WTC11 (cell line): ENCODE data around the gene GDAP1L1. TPM values are rescaled to one million over a fixed set of nuclear protein-coding genes. Genes with fewer than 3 reads are reported as not detected.

Source experiments
- ATAC-seq: fragments of 200-7000 bp; cut with Tn5 transposase; 2 replicates; pipeline ENCODE4 v1.10.0; 2021; ENCODE audit warnings: mild to moderate bottlenecking, moderate library complexity
- CTCF ChIA-PET: fragments of 300-600 bp; sonication (Branson Sonifier 250); formaldehyde crosslinking; loops from one replicate; lab custom pipeline; 2021; ENCODE audit warnings: antibody characterized with exemption; lab: Charles Lee
- POLR2A ChIA-PET: fragments of 350-600 bp; sonication (Branson Sonifier 250); formaldehyde crosslinking; loops from one replicate; lab custom pipeline; 2021; ENCODE audit warnings: antibody characterized with exemption; lab: Charles Lee
- DNase-seq: peaks from one replicate; pipeline ENCODE4 v3.0.0; 2021; ENCODE audit warnings: low spot score
- H3K27ac Mint-ChIP-seq: 2 replicates; pipeline ENCODE4 v1.8.0; 2021; ENCODE audit warnings: mixed read lengths
- H3K27me3 Mint-ChIP-seq: 2 replicates; pipeline ENCODE4 v1.8.0; 2021; ENCODE audit warnings: low read depth, mild to moderate bottlenecking, moderate library complexity, mixed read lengths
- H3K36me3 Mint-ChIP-seq: 2 replicates; pipeline ENCODE4 v1.8.0; 2021; ENCODE audit warnings: mixed read lengths
- H3K4me1 Mint-ChIP-seq: 2 replicates; pipeline ENCODE4 v1.8.0; 2022; ENCODE audit warnings: mixed read lengths
- H3K4me3 Mint-ChIP-seq: 2 replicates; pipeline ENCODE4 v1.8.0; 2021; ENCODE audit warnings: mild to moderate bottlenecking, moderate library complexity, mixed read lengths
- H3K9me3 Mint-ChIP-seq: 2 replicates; pipeline ENCODE4 v1.8.0; 2021; ENCODE audit warnings: mixed read lengths
- AFF4 ChIP-seq: sonication (generic); formaldehyde crosslinking; IDR thresholded peaks from 2 replicates; pipeline ENCODE4 v1.8.1; 2023; ENCODE audit warnings: mild to moderate bottlenecking, missing genetic modification reagents, borderline replicate concordance
- CREM ChIP-seq: sonication (generic); formaldehyde crosslinking; IDR thresholded peaks from 2 replicates; pipeline ENCODE4 v1.8.1; 2022; ENCODE audit warnings: mild to moderate bottlenecking, missing genetic modification reagents, moderate library complexity
- ETV6 ChIP-seq: sonication (generic); formaldehyde crosslinking; IDR thresholded peaks from 2 replicates; pipeline ENCODE4 v1.8.1; 2022; ENCODE audit warnings: mild to moderate bottlenecking, missing genetic modification reagents
- FOXP4 ChIP-seq: sonication (generic); formaldehyde crosslinking; IDR thresholded peaks from 2 replicates; pipeline ENCODE4 v1.8.0; 2022; ENCODE audit warnings: mild to moderate bottlenecking, missing genetic modification reagents
- HMGXB4 ChIP-seq: sonication (generic); formaldehyde crosslinking; IDR thresholded peaks from 2 replicates; pipeline ENCODE4 v1.8.1; 2023; ENCODE audit warnings: mild to moderate bottlenecking, moderate library complexity, missing genetic modification reagents
- IRF1 ChIP-seq: sonication (generic); formaldehyde crosslinking; IDR thresholded peaks from 2 replicates; pipeline ENCODE4 v1.8.0; 2023; ENCODE audit warnings: missing genetic modification reagents
- KAT7 ChIP-seq: sonication (generic); formaldehyde crosslinking; IDR thresholded peaks from 2 replicates; pipeline ENCODE4 v1.8.1; 2023; ENCODE audit warnings: missing genetic modification reagents, mild to moderate bottlenecking, borderline replicate concordance
- MAX ChIP-seq: sonication (generic); formaldehyde crosslinking; IDR thresholded peaks from 2 replicates; pipeline ENCODE4 v1.8.0; 2022; ENCODE audit warnings: mild to moderate bottlenecking, missing genetic modification reagents
- MXD4 ChIP-seq: fragments of 250-450 bp; sonication (Bioruptor Pico); IDR thresholded peaks from 2 replicates; pipeline ENCODE4 v1.8.0; 2021; ENCODE audit warnings: mild to moderate bottlenecking, moderate library complexity, borderline replicate concordance
- OVOL2 ChIP-seq: fragments of 250-450 bp; sonication (Bioruptor Pico); IDR thresholded peaks from 2 replicates; pipeline ENCODE4 v1.9.0; 2021; ENCODE audit warnings: mild to moderate bottlenecking, borderline replicate concordance
- SMAD4 ChIP-seq: sonication (generic); formaldehyde crosslinking; IDR thresholded peaks from 2 replicates; pipeline ENCODE4 v1.8.0; 2022; ENCODE audit warnings: mild to moderate bottlenecking, missing genetic modification reagents
- USF1 ChIP-seq: sonication (generic); formaldehyde crosslinking; IDR thresholded peaks from 2 replicates; pipeline ENCODE4 v1.8.0; 2022; ENCODE audit warnings: mild to moderate bottlenecking, missing genetic modification reagents
- ZNF423 ChIP-seq: fragments of 250-450 bp; sonication (Bioruptor Pico); IDR thresholded peaks from 2 replicates; pipeline ENCODE4 v2.1.2; 2022; ENCODE audit warnings: mild to moderate bottlenecking, moderate library complexity
- total RNA-seq: library from RNA; stranded (reverse); gene quantifications from 3 replicates; pipeline ENCODE4 v1.2.3, GENCODE V29; 2021

The GDAP1L1 gene
- total RNA-seq, 1 experiment from 2014 or later = 7.5 TPM

GRCh38 chr20:44211177-44212039, 35.7 kb upstream of the GDAP1L1 start:
- no peak for DNase-seq
- TF ChIP-seq MAX (CRISPR knock-in tag) (no peak), KAT7 (0 out of 2 replicates have a peak, but pooled peaks have one; percentile 26), CREM (CRISPR knock-in tag) (0 out of 2 replicates have a peak, but pooled peaks have one; percentile 16)
- H3K4me3 Mint-ChIP-seq = peak overlapping the region; percentile 100
- H3K27me3 Mint-ChIP-seq = no peaks in the 10 kb centered on the region
- no peaks in the 10 kb centered on the region for H3K9me3 Mint-ChIP-seq
- POLR2A ChIA-PET = interaction anchor here (0.9 to 1.0 kb wide), 2 partner anchors 24 to 153 kb away, joined by 3 to 5 read pairs; no protein-coding TSS in a partner anchor
- peak overlapping the region; percentile 96 for H3K27ac Mint-ChIP-seq
- peaks cover 46% of the 10 kb centered on the region for H3K4me1 Mint-ChIP-seq
- peaks cover 4% of the 10 kb centered on the region for H3K36me3 Mint-ChIP-seq
- ATAC-seq = no peak; the same call in 1 of the 2 replicates
- CTCF ChIA-PET = interaction anchor here (1.0 to 2.7 kb wide), 5 partner anchors 12 to 177 kb away, joined by 4 to 10 read pairs (median 6); no protein-coding TSS in a partner anchor

GRCh38 chr20:44212792-44213191, 34.3 kb upstream of the GDAP1L1 start:
- Mint-ChIP-seq H3K4me3 (no peak overlapping the region), H3K27me3 (no peaks in the 10 kb centered on the region), H3K4me1 (peaks cover 45% of the 10 kb centered on the region), H3K27ac (peak overlapping the region; percentile 19; the same call in 1 of the 2 replicates), H3K36me3 (0 out of 2 replicates have a peak, but pooled peaks cover 2% of the 10 kb centered on the region), H3K9me3 (no peaks in the 10 kb centered on the region)
- DNase-seq (no peak), ATAC-seq (no peak)
- CTCF ChIA-PET = interaction anchor here (1.7 to 2.7 kb wide), 3 partner anchors 10 to 176 kb away, joined by 6 to 10 read pairs (median 8); no protein-coding TSS in a partner anchor
- no peak for TF ChIP-seq MAX (CRISPR knock-in tag)
- no peak for TF ChIP-seq ETV6
- TF ChIP-seq SMAD4 (CRISPR knock-in tag) = no peak
- no peak for TF ChIP-seq OVOL2 (CRISPR knock-in tag)
- TF ChIP-seq FOXP4 = no peak
- no peak for TF ChIP-seq USF1
- no peak for TF ChIP-seq ZNF423 (CRISPR knock-in tag)
- no peak for TF ChIP-seq HMGXB4 (CRISPR knock-in tag)
- TF ChIP-seq IRF1 (CRISPR knock-in tag) = no peak
- no peak for TF ChIP-seq MXD4 (CRISPR knock-in tag)
- no peak for TF ChIP-seq AFF4
- POLR2A ChIA-PET = no interaction called here
